C4-2B (cell line): ENCODE measurements around the gene PHF8.

Source experiments
- CTCF ChIP-seq: fragments of 450-650 bp; conservative IDR thresholded peaks from 2 replicates; pipeline ENCODE4 v1.5.1; 2017; ENCODE audit warnings: mild to moderate bottlenecking
- ZFX ChIP-seq: fragments of 450-650 bp; IDR thresholded peaks from 2 replicates; pipeline ENCODE4 v1.6.1; 2017

DNA sequence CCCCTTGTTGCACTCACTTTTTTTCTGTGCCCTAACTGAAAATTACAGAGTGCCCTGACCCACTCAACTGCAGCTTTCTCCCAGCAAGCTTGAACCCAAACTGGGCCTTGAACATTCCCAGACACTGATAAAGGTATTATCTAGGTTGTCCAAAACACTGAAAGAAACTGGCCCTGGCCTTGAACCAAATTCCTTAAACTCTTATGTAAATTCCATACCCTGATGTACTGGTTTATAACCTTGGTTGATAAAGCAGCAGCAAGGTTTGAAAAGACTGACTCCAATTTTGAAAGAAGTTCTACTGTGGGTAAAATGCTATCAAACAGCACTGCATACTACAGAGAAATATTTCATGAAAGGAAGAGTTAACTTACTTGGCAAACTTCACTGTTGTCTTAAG lies 125.6 kb downstream of the PHF8 start:
- TF ChIP-seq CTCF: no peak
- TF ChIP-seq ZFX: no peak
